SK-N-SH (cell line): ENCODE results near the gene SHMT1.
"Not testable (repeated sequence)": the region's sequence is repeated elsewhere in the genome, so short reads cannot be mapped to it uniquely, and the experiment has no call there.

Experiments
- EP300 ChIP-seq, 2 experiments: IDR thresholded peaks; 2 replicates each; pipeline versions ENCODE4 v1.4.0 to v1.6.1; 2012; ENCODE audit warnings: borderline replicate concordance in 1 of 2, low read depth in 1 of 2, low read length in 1 of 2
- FOXJ3 ChIP-seq: sonication (generic); formaldehyde crosslinking; IDR thresholded peaks from 2 replicates; pipeline ENCODE4 v1.5.1; 2020; ENCODE audit warnings: mild to moderate bottlenecking, missing genetic modification reagents
- NRF1 ChIP-seq: IDR thresholded peaks from 2 replicates; pipeline ENCODE4 v1.6.1; 2012; ENCODE audit warnings: low read depth, mild to moderate bottlenecking, low read length
- REST ChIP-seq: IDR thresholded peaks from 2 replicates; pipeline ENCODE4 v1.6.1; 2012; ENCODE audit warnings: mild to moderate bottlenecking, low read depth, low read length, moderate library complexity
- SIN3A ChIP-seq: IDR thresholded peaks from 2 replicates; pipeline ENCODE4 v1.6.1; 2012; ENCODE audit warnings: low read depth, mild to moderate bottlenecking, low read length, moderate library complexity, borderline replicate concordance

GRCh38 chr17:18403604-18404003 is 40.3 kb upstream of the SHMT1 start:
- TF ChIP-seq EP300 (IDR thresholded peaks at IDR 0.05; ENCODE audit: borderline replicate concordance in 1 of 2, low read depth in 1 of 2, low read length in 1 of 2); REST; FOXJ3; SIN3A; NRF1: not testable (repeated sequence)
